ENCODE measurements around the gene RHOA.

The RHOA gene

DNA sequence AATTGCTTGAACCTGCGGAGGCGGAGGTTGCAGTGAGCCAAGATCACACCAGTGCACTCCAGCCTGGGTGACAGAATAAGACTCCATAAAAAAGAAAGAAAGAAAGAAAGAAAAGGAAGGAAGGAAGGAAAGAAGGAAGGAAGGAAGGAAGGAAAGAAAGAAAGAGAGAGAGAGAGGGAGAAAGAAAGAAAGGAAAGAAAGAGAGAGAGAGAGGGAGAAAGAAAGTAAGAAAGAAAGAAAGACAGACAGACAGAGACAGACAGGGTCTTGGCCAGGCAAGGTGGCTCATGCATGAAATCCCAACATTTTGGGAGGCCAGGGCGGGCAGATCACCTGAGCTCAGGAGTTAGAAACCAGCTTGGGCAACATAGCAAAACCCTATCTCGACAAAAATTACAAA lies 41.8 kb upstream of the RHOA start:
- Histone ChIP-seq H3F3A (ENCODE audit: insufficient read depth, low read length) (no peaks in the 10 kb centered on the region), H3K9ac (ENCODE audit: low read length) (no peak overlapping the region), H3K79me2 (ENCODE audit: insufficient read depth, low read length) (no peaks in the 10 kb centered on the region), H3K4me2 (ENCODE audit: low read length) (no peak overlapping the region), H3K4me3 (ENCODE audit: low read depth, low read length, poor library complexity, severe bottlenecking) (no peak overlapping the region), H3K27ac (ENCODE audit: low read depth, low read length, poor library complexity, severe bottlenecking) (no peak overlapping the region), H3K4me1 (ENCODE audit: insufficient read depth, low read length, severe bottlenecking) (peaks cover 4% of the 10 kb centered on the region), H3K9me3 (ENCODE audit: low read length) (no peaks in the 10 kb centered on the region), H3K27me3 (ENCODE audit: insufficient read depth, low read length) (no peaks in the 10 kb centered on the region), H2AFZ (ENCODE audit: low read length) (no peak overlapping the region), H3K9me2 (ENCODE audit: low read depth, low read length) (no peaks in the 10 kb centered on the region), H3K36me3 (ENCODE audit: insufficient read depth, low read length) (no peaks in the 10 kb centered on the region), H4K20me1 (ENCODE audit: insufficient read depth, low read length) (no peaks in the 10 kb centered on the region)
- TF ChIP-seq, protein P1, sequence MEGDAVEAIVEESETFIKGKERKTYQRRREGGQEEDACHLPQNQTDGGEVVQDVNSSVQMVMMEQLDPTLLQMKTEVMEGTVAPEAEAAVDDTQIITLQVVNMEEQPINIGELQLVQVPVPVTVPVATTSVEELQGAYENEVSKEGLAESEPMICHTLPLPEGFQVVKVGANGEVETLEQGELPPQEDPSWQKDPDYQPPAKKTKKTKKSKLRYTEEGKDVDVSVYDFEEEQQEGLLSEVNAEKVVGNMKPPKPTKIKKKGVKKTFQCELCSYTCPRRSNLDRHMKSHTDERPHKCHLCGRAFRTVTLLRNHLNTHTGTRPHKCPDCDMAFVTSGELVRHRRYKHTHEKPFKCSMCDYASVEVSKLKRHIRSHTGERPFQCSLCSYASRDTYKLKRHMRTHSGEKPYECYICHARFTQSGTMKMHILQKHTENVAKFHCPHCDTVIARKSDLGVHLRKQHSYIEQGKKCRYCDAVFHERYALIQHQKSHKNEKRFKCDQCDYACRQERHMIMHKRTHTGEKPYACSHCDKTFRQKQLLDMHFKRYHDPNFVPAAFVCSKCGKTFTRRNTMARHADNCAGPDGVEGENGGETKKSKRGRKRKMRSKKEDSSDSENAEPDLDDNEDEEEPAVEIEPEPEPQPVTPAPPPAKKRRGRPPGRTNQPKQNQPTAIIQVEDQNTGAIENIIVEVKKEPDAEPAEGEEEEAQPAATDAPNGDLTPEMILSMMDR (IDR thresholded peaks at IDR 0.05; ENCODE audit: low read length): no peak
- TF ChIP-seq EZH2 (IDR thresholded peaks at IDR 0.05; ENCODE audit: borderline replicate concordance, low read length): no peak

DNA sequence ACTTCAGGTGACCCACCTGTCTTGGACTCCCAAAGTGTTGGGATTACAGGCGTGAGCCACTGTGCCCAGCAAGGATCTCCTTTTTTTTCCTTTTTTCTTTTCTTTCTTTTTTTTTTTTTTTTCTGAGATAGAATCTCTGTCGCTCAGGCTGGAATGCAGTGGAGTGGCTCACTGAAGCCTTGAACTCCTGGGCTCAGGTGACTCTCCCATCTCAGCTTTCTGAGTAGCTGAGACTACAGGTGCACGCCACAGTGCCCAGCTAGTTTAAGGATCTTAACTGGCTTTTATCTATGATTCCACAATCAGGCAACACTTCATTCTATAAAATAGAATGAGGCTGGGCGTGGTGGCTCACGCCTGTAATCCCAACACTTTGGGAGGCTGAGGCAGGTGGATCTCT lies 33.6 kb upstream of the RHOA start:
- H3K4me1 ChIP-seq (ENCODE audit: insufficient read depth, low read length, severe bottlenecking): peaks cover 19% of the 10 kb centered on the region
- no peaks in the 10 kb centered on the region for H3K9me2 ChIP-seq (ENCODE audit: low read depth, low read length)
- no peak overlapping the region for H2AFZ ChIP-seq (ENCODE audit: low read length)
- TF ChIP-seq, protein P1 (IDR thresholded peaks at IDR 0.05; ENCODE audit: low read length): no peak
- no peak for TF ChIP-seq EZH2 (IDR thresholded peaks at IDR 0.05; ENCODE audit: borderline replicate concordance, low read length)
- no peaks in the 10 kb centered on the region for H4K20me1 ChIP-seq (ENCODE audit: insufficient read depth, low read length)
- H3K36me3 ChIP-seq (ENCODE audit: insufficient read depth, low read length): no peaks in the 10 kb centered on the region
- H3F3A ChIP-seq (ENCODE audit: insufficient read depth, low read length): no peaks in the 10 kb centered on the region
- H3K4me3 ChIP-seq (ENCODE audit: low read depth, low read length, poor library complexity, severe bottlenecking): no peak overlapping the region
- peak overlapping the region; percentile 90 for H3K27ac ChIP-seq (ENCODE audit: low read depth, low read length, poor library complexity, severe bottlenecking)
- H3K79me2 ChIP-seq (ENCODE audit: insufficient read depth, low read length): no peaks in the 10 kb centered on the region
- H3K4me2 ChIP-seq (ENCODE audit: low read length): no peak overlapping the region
- H3K27me3 ChIP-seq (ENCODE audit: insufficient read depth, low read length): no peaks in the 10 kb centered on the region
- H3K9me3 ChIP-seq (ENCODE audit: low read length): no peaks in the 10 kb centered on the region
- H3K9ac ChIP-seq (ENCODE audit: low read length): no peak overlapping the region

DNA sequence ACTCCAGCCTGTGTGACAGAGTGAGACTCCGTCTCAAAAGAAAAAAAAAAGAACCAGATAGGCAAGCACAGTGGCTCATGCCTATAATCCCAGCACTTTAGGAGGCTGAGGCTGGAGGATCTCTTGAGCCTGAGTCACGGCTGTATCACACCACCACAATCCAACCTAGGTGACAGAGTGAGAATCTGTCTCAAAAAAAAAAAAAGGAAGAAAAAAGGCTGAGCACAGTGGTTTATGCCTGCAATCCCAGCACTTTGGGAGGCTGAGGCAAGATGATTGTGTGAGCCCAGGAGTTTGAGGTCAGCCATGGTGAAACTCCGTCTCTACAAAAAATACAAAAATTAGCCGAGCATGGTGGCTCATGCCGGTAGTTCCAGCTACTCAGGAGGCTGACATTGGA lies 23.0 kb upstream of the RHOA start:
- Histone ChIP-seq H3K9me3 (ENCODE audit: low read length) (no peaks in the 10 kb centered on the region), H3K36me3 (ENCODE audit: insufficient read depth, low read length) (no peaks in the 10 kb centered on the region), H3F3A (ENCODE audit: insufficient read depth, low read length) (no peaks in the 10 kb centered on the region), H3K4me1 (ENCODE audit: insufficient read depth, low read length, severe bottlenecking) (peaks cover 3% of the 10 kb centered on the region), H3K4me3 (ENCODE audit: low read depth, low read length, poor library complexity, severe bottlenecking) (no peak overlapping the region), H4K20me1 (ENCODE audit: insufficient read depth, low read length) (no peaks in the 10 kb centered on the region), H3K79me2 (ENCODE audit: insufficient read depth, low read length) (no peaks in the 10 kb centered on the region), H3K27ac (ENCODE audit: low read depth, low read length, poor library complexity, severe bottlenecking) (no peak overlapping the region), H3K9me2 (ENCODE audit: low read depth, low read length) (no peaks in the 10 kb centered on the region), H3K27me3 (ENCODE audit: insufficient read depth, low read length) (no peaks in the 10 kb centered on the region), H2AFZ (ENCODE audit: low read length) (no peak overlapping the region), H3K4me2 (ENCODE audit: low read length) (no peak overlapping the region), H3K9ac (ENCODE audit: low read length) (no peak overlapping the region)
- TF ChIP-seq EZH2 (IDR thresholded peaks at IDR 0.05; ENCODE audit: borderline replicate concordance, low read length): no peak
- TF ChIP-seq, protein P1 (IDR thresholded peaks at IDR 0.05; ENCODE audit: low read length): no peak
